Osteocyte (in vitro differentiated cells): Measurements from ENCODE around the gene MEA1. TPM values are rescaled to one million over a fixed set of nuclear protein-coding genes. Genes with fewer than 3 reads are reported as not detected.

Source experiments
- DNase-seq: peaks from one replicate; pipeline ENCODE4 v3.0.0; 2021; ENCODE audit warnings: mixed read lengths; ENCODE audit not compliant: unreplicated experiment; ENCODE audit errors: extremely low spot score
- H3K27ac Mint-ChIP-seq: one replicate; pipeline ENCODE4 v1.8.0; 2021; ENCODE audit warnings: mild to moderate bottlenecking, mixed read lengths; ENCODE audit not compliant: unreplicated experiment
- H3K27me3 Mint-ChIP-seq: one replicate; pipeline ENCODE4 v1.8.0; 2021; ENCODE audit warnings: mixed read lengths; ENCODE audit not compliant: unreplicated experiment
- H3K36me3 Mint-ChIP-seq: one replicate; pipeline ENCODE4 v1.8.0; 2021; ENCODE audit warnings: mixed read lengths; ENCODE audit not compliant: unreplicated experiment
- H3K4me1 Mint-ChIP-seq: one replicate; pipeline ENCODE4 v1.8.0; 2021; ENCODE audit warnings: mixed read lengths; ENCODE audit not compliant: unreplicated experiment
- H3K4me3 Mint-ChIP-seq: one replicate; pipeline ENCODE4 v1.8.0; 2021; ENCODE audit warnings: mild to moderate bottlenecking, moderate library complexity, mixed read lengths; ENCODE audit not compliant: unreplicated experiment
- H3K9me3 Mint-ChIP-seq: one replicate; pipeline ENCODE4 v1.8.0; 2021; ENCODE audit warnings: mixed read lengths; ENCODE audit not compliant: unreplicated experiment
- total RNA-seq: library from RNA; stranded (reverse); gene quantifications from 2 replicates; pipeline ENCODE4 v1.2.1, GENCODE V29; 2021
- TF ChIP-seq, protein P1 (sequence below): fragments of 200-600 bp; sonication (generic); IDR thresholded peaks from 2 replicates; pipeline ENCODE4 v1.5.0; 2021; ENCODE audit warnings: antibody characterized with exemption, mild to moderate bottlenecking, moderate library complexity

The MEA1 gene
- total RNA-seq, 1 donor from 2014 or later: 67.8 TPM

DNA sequence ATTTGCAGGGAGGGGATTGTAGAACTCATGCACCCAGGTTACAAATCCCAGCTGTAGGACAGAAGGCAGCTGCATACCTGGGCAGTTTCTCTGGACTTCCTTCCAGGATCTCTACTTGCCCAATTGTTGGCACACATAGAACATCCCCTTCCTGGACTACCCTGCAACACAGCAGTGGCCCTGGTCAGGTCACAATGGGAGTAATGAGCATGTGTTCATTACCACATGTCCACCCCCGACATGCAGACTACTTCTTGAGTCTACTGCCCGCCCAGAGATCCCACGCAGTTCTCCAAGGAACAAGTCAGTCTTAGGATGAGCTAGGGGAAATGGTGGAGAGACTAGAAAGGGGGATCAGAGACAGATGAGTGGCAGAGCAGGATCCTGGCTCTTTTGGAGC lies 39.8 kb downstream of the MEA1 start:
- Mint-ChIP-seq H3K36me3 (peaks cover 5% of the 10 kb centered on the region), H3K27me3 (no peaks in the 10 kb centered on the region)
- DNase-seq: no peak

DNA sequence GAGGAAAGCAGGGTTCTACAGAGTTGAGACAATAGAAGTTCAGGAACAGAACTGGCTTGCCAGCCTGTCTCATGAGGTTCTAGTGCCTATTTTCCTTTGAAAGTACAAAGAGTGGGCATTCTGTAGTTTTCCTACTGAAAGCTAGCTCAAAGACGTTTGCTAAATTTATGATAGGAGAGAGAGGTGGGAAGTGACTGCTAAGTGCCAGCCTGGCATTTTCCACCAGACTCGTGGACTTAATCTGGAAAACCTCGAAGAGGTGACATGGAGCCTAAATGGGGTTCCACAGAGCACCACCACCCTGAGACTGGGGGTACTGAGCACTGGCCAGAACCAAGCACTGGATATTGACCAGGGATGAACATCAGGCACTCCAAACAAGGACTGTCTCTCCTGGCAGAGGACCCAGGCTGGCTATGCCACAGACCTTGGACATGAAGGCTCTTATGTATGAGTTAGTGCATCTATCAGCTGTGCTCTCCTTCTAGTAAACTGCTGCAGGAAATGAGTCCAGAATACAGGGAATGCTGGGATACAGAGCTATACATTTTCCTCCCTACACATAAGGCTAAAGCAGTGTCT lies 41.9 kb downstream of the MEA1 start:
- Mint-ChIP-seq H3K27ac (no peak overlapping the region), H3K4me1 (peaks cover 4% of the 10 kb centered on the region), H3K36me3 (peaks cover 12% of the 10 kb centered on the region), H3K27me3 (no peaks in the 10 kb centered on the region), H3K4me3 (no peak overlapping the region), H3K9me3 (no peaks in the 10 kb centered on the region)
- TF ChIP-seq, protein P1, sequence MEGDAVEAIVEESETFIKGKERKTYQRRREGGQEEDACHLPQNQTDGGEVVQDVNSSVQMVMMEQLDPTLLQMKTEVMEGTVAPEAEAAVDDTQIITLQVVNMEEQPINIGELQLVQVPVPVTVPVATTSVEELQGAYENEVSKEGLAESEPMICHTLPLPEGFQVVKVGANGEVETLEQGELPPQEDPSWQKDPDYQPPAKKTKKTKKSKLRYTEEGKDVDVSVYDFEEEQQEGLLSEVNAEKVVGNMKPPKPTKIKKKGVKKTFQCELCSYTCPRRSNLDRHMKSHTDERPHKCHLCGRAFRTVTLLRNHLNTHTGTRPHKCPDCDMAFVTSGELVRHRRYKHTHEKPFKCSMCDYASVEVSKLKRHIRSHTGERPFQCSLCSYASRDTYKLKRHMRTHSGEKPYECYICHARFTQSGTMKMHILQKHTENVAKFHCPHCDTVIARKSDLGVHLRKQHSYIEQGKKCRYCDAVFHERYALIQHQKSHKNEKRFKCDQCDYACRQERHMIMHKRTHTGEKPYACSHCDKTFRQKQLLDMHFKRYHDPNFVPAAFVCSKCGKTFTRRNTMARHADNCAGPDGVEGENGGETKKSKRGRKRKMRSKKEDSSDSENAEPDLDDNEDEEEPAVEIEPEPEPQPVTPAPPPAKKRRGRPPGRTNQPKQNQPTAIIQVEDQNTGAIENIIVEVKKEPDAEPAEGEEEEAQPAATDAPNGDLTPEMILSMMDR: no peak
- DNase-seq: no peak

More for the DNA sequence above, 39.8 kb downstream of the MEA1 start:
- H3K4me1 Mint-ChIP-seq: peaks cover 18% of the 10 kb centered on the region
- TF ChIP-seq, protein P1: no peak
- H3K27ac Mint-ChIP-seq: no peak overlapping the region
- H3K9me3 Mint-ChIP-seq: no peaks in the 10 kb centered on the region
- H3K4me3 Mint-ChIP-seq: no peak overlapping the region

DNA sequence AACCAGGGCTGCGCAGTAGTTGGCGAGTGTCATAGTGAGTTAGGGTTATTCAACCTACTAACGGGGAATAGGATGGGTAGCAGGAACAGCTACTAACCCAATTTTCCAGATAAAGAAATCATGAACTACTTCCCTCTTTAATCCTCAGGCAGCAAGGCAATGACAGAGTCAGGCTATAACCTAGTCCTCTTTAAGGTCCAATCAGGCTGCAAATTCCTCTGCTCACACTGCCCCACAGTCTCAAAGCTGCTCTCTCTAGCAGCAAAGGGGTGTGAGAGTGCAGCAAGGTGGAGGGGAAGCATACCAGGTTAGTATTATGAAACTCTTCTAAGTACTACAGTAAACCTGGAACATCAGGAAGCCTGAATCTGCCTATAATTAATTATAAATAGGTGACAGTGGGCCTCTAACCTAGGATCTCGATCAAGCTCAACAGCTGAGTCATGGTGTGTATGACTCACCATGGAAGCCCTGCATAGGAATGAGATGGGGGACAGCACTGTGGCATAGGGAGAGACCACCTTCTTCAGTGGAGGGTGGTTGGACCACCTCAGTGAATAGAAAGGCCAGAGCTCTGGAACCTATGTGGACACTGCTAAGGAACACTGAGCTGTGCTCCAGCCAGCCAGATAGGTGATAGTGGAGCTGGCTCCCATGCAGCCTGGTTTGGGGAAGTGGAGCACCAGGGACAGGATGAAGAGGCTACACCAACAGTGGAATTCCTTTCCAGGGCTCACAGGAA lies 42.7 kb downstream of the MEA1 start:
- no peak overlapping the region for H3K4me3 Mint-ChIP-seq
- peaks cover 11% of the 10 kb centered on the region for H3K36me3 Mint-ChIP-seq
- DNase-seq: no peak
- H3K27me3 Mint-ChIP-seq: no peaks in the 10 kb centered on the region
- H3K9me3 Mint-ChIP-seq: no peaks in the 10 kb centered on the region
- no peak overlapping the region for H3K27ac Mint-ChIP-seq
- TF ChIP-seq, protein P1: no peak
- H3K4me1 Mint-ChIP-seq: no peaks in the 10 kb centered on the region

DNA sequence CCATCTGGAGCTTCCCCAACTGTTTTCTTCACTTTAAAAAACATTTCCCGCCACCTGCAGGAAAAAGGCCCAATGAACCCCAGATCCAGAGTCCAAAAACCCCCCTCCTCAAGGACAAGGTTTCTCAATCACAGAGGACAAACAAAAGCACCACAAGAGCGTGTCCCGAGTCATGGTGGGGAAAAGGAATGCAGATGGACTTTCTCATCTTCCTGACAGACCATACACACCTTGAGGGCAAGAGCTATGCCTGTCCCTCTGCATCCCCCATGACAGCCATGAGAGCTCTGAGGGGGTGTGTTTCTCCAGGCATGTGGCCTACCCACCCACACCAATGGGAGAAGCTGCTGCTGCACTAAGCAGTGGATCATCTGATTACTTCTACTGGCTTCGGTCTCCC lies 43.8 kb downstream of the MEA1 start:
- no peaks in the 10 kb centered on the region for H3K4me1 Mint-ChIP-seq
- no peak overlapping the region for H3K27ac Mint-ChIP-seq
- no peaks in the 10 kb centered on the region for H3K27me3 Mint-ChIP-seq
- no peak for DNase-seq
- H3K36me3 Mint-ChIP-seq: peaks cover 14% of the 10 kb centered on the region
- TF ChIP-seq, protein P1: no peak
- no peak overlapping the region for H3K4me3 Mint-ChIP-seq
- H3K9me3 Mint-ChIP-seq: no peaks in the 10 kb centered on the region

DNA sequence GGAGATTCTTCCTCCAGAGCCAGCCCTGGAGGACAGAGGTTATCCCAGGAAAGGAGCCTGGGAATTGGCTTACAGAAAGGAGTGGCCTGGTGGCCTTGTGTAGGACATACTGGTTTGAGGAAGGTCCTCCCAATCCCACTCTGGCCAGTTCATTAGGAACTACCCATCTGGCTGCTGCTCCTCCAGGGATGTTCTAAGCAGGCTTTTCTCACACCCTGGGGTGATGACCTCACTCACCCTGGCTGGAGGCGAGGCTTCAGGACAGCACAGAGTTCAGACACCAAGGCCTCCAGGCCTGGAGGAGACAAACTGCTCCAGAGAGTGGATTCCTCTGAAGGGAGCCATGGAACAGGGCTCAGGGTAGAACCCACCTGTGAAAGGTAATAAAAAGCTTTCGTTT lies 44.3 kb downstream of the MEA1 start:
- no peak for DNase-seq
- Mint-ChIP-seq H3K27ac (no peak overlapping the region), H3K4me3 (no peak overlapping the region), H3K4me1 (no peaks in the 10 kb centered on the region), H3K27me3 (no peaks in the 10 kb centered on the region), H3K9me3 (no peaks in the 10 kb centered on the region), H3K36me3 (peaks cover 17% of the 10 kb centered on the region)
- TF ChIP-seq, protein P1: no peak
